Astrocyte (in vitro differentiated cells and primary cell): Measurements from ENCODE around the gene ERC1.

Source experiments
- CTCF ChIP-seq: IDR thresholded peaks from 2 replicates; pipeline ENCODE4 v1.5.1; 2011; ENCODE audit warnings: low read depth, mild to moderate bottlenecking, inconsistent platforms, low read length, moderate library complexity; ENCODE audit not compliant: insufficient read depth
- EZH2 ChIP-seq: IDR thresholded peaks from 2 replicates; pipeline ENCODE4 v1.6.1; 2012; ENCODE audit warnings: mild to moderate bottlenecking, low read length, inconsistent platforms; ENCODE audit not compliant: insufficient read depth

- no peak for TF ChIP-seq CTCF
- TF ChIP-seq EZH2 = no peak
Measured at GRCh38 chr12:1252758-1253157, 261.7 kb downstream of the ERC1 start.
